ENCODE measurements around the gene AMIGO3. TPM values are rescaled to one million over a fixed set of nuclear protein-coding genes. Genes with fewer than 3 reads are reported as not detected.
A peak's percentile ranks its signal among the peaks of the same experiment; 100 is the strongest.

The AMIGO3 gene
- total RNA-seq, 3 donors from 2014 or later (not counting 1 experiment from before 2014, with no cell fraction given): 1.3 to 1.9 TPM; not detected in 1

DNA sequence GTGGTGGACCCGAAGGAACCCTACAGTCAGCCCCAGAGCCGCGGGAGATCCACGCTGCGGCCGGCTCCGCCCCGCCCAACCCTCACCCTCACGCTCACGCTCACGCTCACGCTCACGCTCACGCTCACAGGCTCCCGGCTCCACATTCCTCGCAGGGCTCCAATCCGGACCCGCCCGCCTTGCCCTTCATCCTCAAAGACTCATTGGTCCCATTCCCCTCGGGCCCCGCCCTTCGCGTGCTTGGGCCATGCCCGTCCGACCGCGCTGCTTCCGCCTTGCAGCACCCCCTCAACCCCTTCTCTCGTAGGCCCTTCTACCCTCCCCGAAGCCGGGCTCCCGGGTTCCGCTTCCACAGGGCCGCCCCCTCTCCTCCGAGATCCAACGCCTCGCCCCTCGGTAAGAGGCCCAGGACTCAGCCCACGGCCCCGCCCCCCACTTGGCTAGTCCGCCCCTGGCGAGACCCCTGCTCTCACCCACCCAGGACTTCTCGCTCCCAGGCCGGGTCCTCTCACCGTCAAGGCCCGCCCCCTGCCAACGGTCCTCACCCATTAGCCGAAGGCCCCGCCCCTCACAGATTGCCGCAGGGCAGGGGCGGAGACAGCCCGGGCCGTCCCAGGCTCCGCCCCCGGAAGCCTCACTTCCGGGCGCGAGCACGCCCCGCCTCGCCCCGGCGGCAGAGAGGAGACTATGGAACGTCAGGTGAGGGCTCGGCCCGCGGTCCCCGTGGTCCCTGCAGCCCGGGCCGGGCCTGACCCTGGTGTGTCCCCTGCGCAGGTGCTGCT is 45.6 kb downstream of the AMIGO3 start, which contains the start of gene APEH:
Gene APEH (plus strand): TSS at position 637 of the 782 bp plus-strand sequence. CDS start 51 bp downstream, at position 688.
- peaks cover 23% of the 10 kb centered on the region for H3K4me1 ChIP-seq (ENCODE audit: control insufficient read depth, insufficient read depth, low read length)
- H3K27ac ChIP-seq (ENCODE audit: low read length): peak within 1 kb of the TSS; percentile 98
- H3K4me3 ChIP-seq (ENCODE audit: low read length): peak within 1 kb of the TSS; percentile 80
- no peaks in the 10 kb centered on the region for H3K27me3 ChIP-seq (ENCODE audit: control insufficient read depth, insufficient read depth, low read length)
- DNase-seq (peak; percentile 96 to 98), ATAC-seq (peak; percentile 88 to 95 (median 89))
- Mint-ChIP-seq H3K27ac (peak within 1 kb of the TSS; percentile 94 to 100), H3K9me3 (no peaks in the 10 kb centered on the region), H3K36me3 (no peaks in the 10 kb centered on the region), H3K4me3 (peak within 1 kb of the TSS; percentile 95), H3K4me1 (peaks cover 14 to 33% of the 10 kb centered on the region in 2 donors), H3K27me3 (ENCODE audit: low read depth in 2 of 2) (no peaks in the 10 kb centered on the region)
- TF ChIP-seq CTCF (IDR thresholded peaks at IDR 0.05): no peak
- intact Hi-C loops (cut with micrococcal nuclease): loop anchor here (5.0 kb wide), 1 partner anchor 582 kb away; the partner anchor contains the start of gene QRICH1
- H3K36me3 ChIP-seq (ENCODE audit: control insufficient read depth, insufficient read depth, low read length): peaks cover 33% of the 10 kb centered on the region
- no peaks in the 10 kb centered on the region for H3K9me3 ChIP-seq (ENCODE audit: control insufficient read depth, insufficient read depth, low read length)
- under 1% methylated on average over 70 of the region's 71 CpGs for WGBS (ENCODE audit: insufficient coverage)

DNA sequence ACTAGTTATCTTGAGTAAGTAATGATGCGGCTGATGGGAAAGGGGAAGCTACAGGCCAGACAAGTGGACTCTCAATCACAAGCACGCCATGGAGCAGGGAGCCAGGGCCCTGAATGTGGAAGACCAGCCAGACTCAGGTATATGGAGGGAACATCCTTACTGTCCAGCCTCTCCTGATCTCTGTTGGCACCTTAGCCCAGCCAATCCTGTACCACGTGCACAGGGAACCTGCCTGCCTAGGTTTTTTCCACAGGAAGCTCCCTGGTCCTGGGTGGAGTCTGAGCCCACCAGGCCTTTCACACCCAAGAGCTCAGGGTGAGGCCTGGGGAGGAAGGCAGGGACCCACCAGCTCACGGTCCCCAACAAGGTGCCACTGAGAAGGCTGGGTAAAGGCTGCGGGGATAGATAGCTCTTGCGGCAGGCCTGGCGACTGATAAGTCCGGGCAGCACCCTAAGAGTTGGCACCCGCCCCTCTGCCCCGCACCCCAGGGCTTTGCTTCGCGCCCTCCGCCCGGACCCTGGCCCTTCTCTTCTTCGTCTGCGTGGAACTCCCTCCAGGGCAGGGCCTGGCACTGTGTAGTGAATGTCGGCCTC is 46.3 kb downstream of the AMIGO3 start:
- peak overlapping the region; percentile 94 to 100 for H3K27ac Mint-ChIP-seq
- DNase-seq (no peak), ATAC-seq (no peak)
- Histone ChIP-seq H3K36me3 (ENCODE audit: control insufficient read depth, insufficient read depth, low read length) (peaks cover 26% of the 10 kb centered on the region), H3K27me3 (ENCODE audit: control insufficient read depth, insufficient read depth, low read length) (no peaks in the 10 kb centered on the region), H3K4me1 (ENCODE audit: control insufficient read depth, insufficient read depth, low read length) (peaks cover 23% of the 10 kb centered on the region), H3K4me3 (ENCODE audit: low read length) (peak overlapping the region; percentile 80), H3K9me3 (ENCODE audit: control insufficient read depth, insufficient read depth, low read length) (no peaks in the 10 kb centered on the region), H3K27ac (ENCODE audit: low read length) (peak overlapping the region; percentile 98)
- peaks cover 0 to 3% of the 10 kb centered on the region in 2 donors for H3K27me3 Mint-ChIP-seq (ENCODE audit: low read depth in 2 of 2)
- peaks cover 14 to 33% of the 10 kb centered on the region in 2 donors for H3K4me1 Mint-ChIP-seq
- no peak for TF ChIP-seq CTCF (IDR thresholded peaks at IDR 0.05)
- peak overlapping the region; percentile 95 for H3K4me3 Mint-ChIP-seq
- intact Hi-C loops (cut with micrococcal nuclease): loop anchor here (5.0 kb wide), 1 partner anchor 581 kb away; the partner anchor contains the start of gene QRICH1
- WGBS (ENCODE audit: insufficient coverage): 18% methylated on average over 17 of the region's 17 CpGs
- no peaks in the 10 kb centered on the region for H3K9me3 Mint-ChIP-seq
- no peaks in the 10 kb centered on the region for H3K36me3 Mint-ChIP-seq

DNA sequence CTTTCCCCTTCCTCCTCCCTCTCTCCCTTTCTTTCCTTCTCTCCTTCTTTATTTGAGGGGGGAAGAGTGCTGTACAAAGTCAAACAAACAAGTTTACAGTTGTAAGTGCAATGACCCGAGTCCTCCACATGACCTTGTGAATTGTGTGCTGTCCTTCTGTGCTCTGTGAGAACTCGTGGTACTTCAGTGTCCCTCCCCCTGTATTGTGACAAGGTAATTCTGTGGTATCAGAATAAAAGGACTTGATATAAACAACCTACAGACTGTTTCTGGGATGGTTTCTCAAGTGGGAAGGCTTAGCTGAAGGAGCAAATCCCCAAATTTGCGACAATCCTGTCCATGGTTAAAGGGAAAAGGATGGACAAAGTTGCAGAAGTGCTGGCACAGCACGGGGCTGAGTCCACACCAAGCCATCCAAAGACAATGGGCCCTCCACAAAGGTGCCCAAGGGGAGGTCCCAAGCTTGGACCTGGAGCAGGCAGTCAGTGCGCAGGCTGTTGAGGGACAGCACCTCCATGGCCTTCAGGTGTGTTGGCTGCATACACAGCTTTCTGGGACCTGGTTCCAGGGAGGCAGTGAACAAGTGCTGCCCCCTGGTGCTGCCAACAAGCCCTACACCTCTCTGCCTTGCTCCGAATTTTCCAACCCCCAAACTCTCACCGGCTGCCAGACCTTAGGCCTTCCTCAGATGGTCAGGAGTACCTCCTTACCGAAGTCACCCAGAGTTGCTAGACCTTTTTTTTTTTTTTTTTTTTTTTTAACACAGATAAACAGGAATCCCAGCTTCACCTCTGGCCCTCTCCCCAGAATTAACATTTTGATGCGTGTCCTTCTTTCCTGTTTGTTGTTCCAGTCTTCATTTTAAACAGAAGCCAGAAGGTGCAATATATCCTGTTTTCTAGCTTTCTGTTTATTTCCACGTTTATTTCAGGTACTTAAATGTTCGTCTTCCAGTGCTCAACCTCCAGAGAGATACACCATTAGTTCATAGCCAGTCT is 47.9 kb downstream of the AMIGO3 start:
- no peak overlapping the region for H3K27ac Mint-ChIP-seq
- H3K9me3 ChIP-seq (ENCODE audit: control insufficient read depth, insufficient read depth, low read length): no peaks in the 10 kb centered on the region
- H3K4me1 Mint-ChIP-seq: peaks cover 14 to 33% of the 10 kb centered on the region in 2 donors
- H3K27me3 ChIP-seq (ENCODE audit: control insufficient read depth, insufficient read depth, low read length): no peaks in the 10 kb centered on the region
- peaks cover 11% of the 10 kb centered on the region for H3K36me3 ChIP-seq (ENCODE audit: control insufficient read depth, insufficient read depth, low read length)
- DNase-seq (peak; percentile 57 to 87), ATAC-seq (no peak)
- H3K27ac ChIP-seq (ENCODE audit: low read length): no peak overlapping the region
- intact Hi-C loops (cut with micrococcal nuclease): loop anchor here (1.0 to 5.0 kb wide), 2 partner anchors 132 to 579 kb away; partner anchors contain the start of gene QRICH1
- H3K4me3 ChIP-seq (ENCODE audit: low read length): no peak overlapping the region
- 51% methylated on average over 11 of the region's 11 CpGs for WGBS (ENCODE audit: insufficient coverage)
- no peaks in the 10 kb centered on the region for H3K9me3 Mint-ChIP-seq
- H3K27me3 Mint-ChIP-seq (ENCODE audit: low read depth in 2 of 2): peaks cover 0 to 3% of the 10 kb centered on the region in 2 donors
- peaks cover 23% of the 10 kb centered on the region for H3K4me1 ChIP-seq (ENCODE audit: control insufficient read depth, insufficient read depth, low read length)
- TF ChIP-seq CTCF (IDR thresholded peaks at IDR 0.05): peak; percentile 74
- peak overlapping the region; percentile 66 for H3K4me3 Mint-ChIP-seq
- no peaks in the 10 kb centered on the region for H3K36me3 Mint-ChIP-seq
